NCI-H2081 (cell line): ENCODE measurements around the gene CENPVL3.
"Not testable (repeated sequence)": the region's sequence is repeated elsewhere in the genome, so short reads cannot be mapped to it uniquely, and the experiment has no call there.

ENCODE experiments used
- DNase-seq, 2 experiments: peaks; one replicate each; lab custom pipeline; 2025; lab: John Stamatoyannopoulos, UW

Gene CENPVL3

GRCh38 chrX:51618241-51619155 is at the start of gene CENPVL3:
Gene CENPVL3, minus strand, starts transcription at chrX:51618912. Its CDS starts 39 bp downstream, at chrX:51618873.
- DNase-seq = not testable (repeated sequence)

GRCh38 chrX:51665981-51666380 is 47.3 kb upstream of the CENPVL3 start:
- no peak for DNase-seq

GRCh38 chrX:51643377-51643776 is 24.7 kb upstream of the CENPVL3 start:
- DNase-seq = no peak

- peak; percentile 3 to 44 for DNase-seq
These were observed 22.8 kb upstream of the CENPVL3 start for GRCh38 chrX:51641421-51642021.

- DNase-seq = not testable (repeated sequence)
These were observed 17.8 kb upstream of the CENPVL3 start for GRCh38 chrX:51636511-51636910.

GRCh38 chrX:51614353-51615012 is 4.2 kb downstream of the CENPVL3 start:
- peak; percentile 17 to 23 for DNase-seq

- no peak for DNase-seq
These were observed 9.9 kb downstream of the CENPVL3 start for GRCh38 chrX:51608766-51609165.

GRCh38 chrX:51608126-51608525 is 10.6 kb downstream of the CENPVL3 start:
- no peak for DNase-seq

- no peak for DNase-seq
These were observed 12.3 kb downstream of the CENPVL3 start for GRCh38 chrX:51606446-51606845.

- no peak for DNase-seq
These were observed 19.8 kb downstream of the CENPVL3 start for GRCh38 chrX:51598899-51599298.

GRCh38 chrX:51571874-51572273 is 46.8 kb downstream of the CENPVL3 start:
- DNase-seq = no peak

GRCh38 chrX:51569561-51569960 is 49.2 kb downstream of the CENPVL3 start:
- no peak for DNase-seq

GRCh38 chrX:51568586-51568985 is 50.1 kb downstream of the CENPVL3 start:
- no peak for DNase-seq
